Smooth muscle cell (in vitro differentiated cells): ENCODE data around the gene MCEMP1. TPM values are rescaled to one million over a fixed set of nuclear protein-coding genes. Genes with fewer than 3 reads are reported as not detected.

Experiments used
- DNase-seq: peaks from one replicate; lab custom pipeline; 2025; ENCODE audit not compliant: unreplicated experiment; lab: John Stamatoyannopoulos, UW
- H2AFZ ChIP-seq: fragments of 200-600 bp; sonication (generic); 2 replicates; pipeline ENCODE4 v1.6.0; 2016; ENCODE audit warnings: antibody characterized with exemption, low read depth, mild to moderate bottlenecking
- H3F3A ChIP-seq: fragments of 200-600 bp; sonication (generic); 2 replicates; pipeline ENCODE4 v1.6.0; 2017; ENCODE audit warnings: antibody characterized with exemption, low read depth
- H3K27ac ChIP-seq: fragments of 200-600 bp; sonication (generic); 2 replicates; pipeline ENCODE4 v1.5.1; 2016; ENCODE audit warnings: low read depth, mild to moderate bottlenecking
- H3K27me3 ChIP-seq: fragments of 200-600 bp; sonication (generic); 2 replicates; pipeline ENCODE4 v1.6.1; 2016; ENCODE audit warnings: low read depth, mild to moderate bottlenecking
- H3K36me3 ChIP-seq: fragments of 200-600 bp; sonication (generic); 2 replicates; pipeline ENCODE4 v1.5.1; 2016; ENCODE audit warnings: low read depth
- H3K4me1 ChIP-seq: fragments of 200-600 bp; sonication (generic); 2 replicates; pipeline ENCODE4 v1.5.1; 2016; ENCODE audit warnings: low read depth
- H3K4me2 ChIP-seq: fragments of 200-600 bp; sonication (generic); 2 replicates; pipeline ENCODE4 v1.6.0; 2016; ENCODE audit warnings: mild to moderate bottlenecking
- H3K4me3 ChIP-seq: fragments of 200-600 bp; sonication (generic); 2 replicates; pipeline ENCODE4 v1.5.1; 2016; ENCODE audit warnings: mild to moderate bottlenecking
- H3K79me2 ChIP-seq: fragments of 200-600 bp; sonication (generic); 2 replicates; pipeline ENCODE4 v1.6.0; 2016; ENCODE audit warnings: low read depth, mild to moderate bottlenecking
- H3K9ac ChIP-seq: fragments of 200-600 bp; sonication (generic); 2 replicates; pipeline ENCODE4 v1.6.0; 2016; ENCODE audit warnings: low read depth
- H3K9me3 ChIP-seq: fragments of 200-600 bp; sonication (generic); replicated peaks from 2 replicates; pipeline ENCODE4 v1.5.1; 2016; ENCODE audit warnings: low read depth
- H4K20me1 ChIP-seq: fragments of 200-600 bp; sonication (generic); 2 replicates; pipeline ENCODE4 v1.6.0; 2016; ENCODE audit warnings: low read depth
- CTCF ChIP-seq: fragments of 200-600 bp; sonication (generic); IDR thresholded peaks from 2 replicates; pipeline ENCODE4 v1.5.1; 2017; ENCODE audit warnings: borderline replicate concordance, mild to moderate bottlenecking, antibody characterized with exemption; ENCODE audit not compliant: insufficient read depth, poor library complexity, severe bottlenecking
- WGBS: methylation state at CpG from one replicate; pipeline ENCODE4 v1.1.7; 2016; ENCODE audit warnings: low lambda C conversion rate; 5-methylcytosine and 5-hydroxymethylcytosine counted together
- polyA plus RNA-seq: library from polyadenylated mRNA; unstranded; fragments of >200 nt; fragmentation: Nextera tagmentation; extraction: Ambion mirVana; gene quantifications from 2 replicates; pipeline ENCODE4 v1.2.1, GENCODE V29; 2016
- total RNA-seq: library from RNA; depleted of rRNA; stranded (reverse); fragments of >200 nt; gene quantifications from 2 replicates; pipeline ENCODE4 v1.2.3, GENCODE V29; 2014

The MCEMP1 gene
- total RNA-seq, result not detected in 2 replicates
- not detected in 2 replicates for polyA plus RNA-seq

DNA sequence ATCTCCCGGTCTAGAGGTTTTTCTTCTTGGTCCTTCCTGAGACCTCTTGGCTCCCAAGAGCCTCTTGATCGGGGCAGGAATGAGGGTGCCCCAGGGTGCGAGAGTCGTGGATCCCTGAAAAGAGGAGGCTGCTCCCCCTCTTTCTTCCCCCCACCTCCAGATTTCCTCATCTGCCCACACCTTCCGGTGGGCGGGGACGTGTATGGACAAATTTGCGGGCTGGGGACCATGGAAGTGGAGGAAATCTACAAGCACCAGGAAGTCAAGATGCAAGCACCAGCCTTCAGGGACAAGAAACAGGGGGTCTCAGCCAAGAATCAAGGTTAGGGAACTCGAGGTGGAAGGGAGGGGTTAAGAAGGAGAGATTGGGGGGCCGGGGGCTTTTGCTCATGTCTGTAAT lies at the start of gene MCEMP1:
Gene MCEMP1 (plus strand): TSS at position 237 of the 400 bp plus-strand sequence. CDS start 31 bp downstream, at position 268.
- TF ChIP-seq CTCF, result no peak
- H3K36me3 ChIP-seq, result no peaks in the 10 kb centered on the region
- 78% methylated on average over 10 of the region's 10 CpGs for WGBS
- H3F3A ChIP-seq, result no peaks in the 10 kb centered on the region
- no peaks in the 10 kb centered on the region for H3K4me1 ChIP-seq
- peaks cover 5% of the 10 kb centered on the region for H3K79me2 ChIP-seq
- H3K4me3 ChIP-seq, result no peak within 1 kb of the TSS
- H3K27ac ChIP-seq, result no peak within 1 kb of the TSS
- H3K9me3 ChIP-seq, result no peaks in the 10 kb centered on the region
- H2AFZ ChIP-seq, result no peak within 1 kb of the TSS
- peaks cover 1% of the 10 kb centered on the region for H4K20me1 ChIP-seq
- no peak within 1 kb of the TSS for H3K4me2 ChIP-seq
- DNase-seq, result no peak
- peaks cover 24% of the 10 kb centered on the region for H3K27me3 ChIP-seq
- H3K9ac ChIP-seq, result no peak within 1 kb of the TSS

DNA sequence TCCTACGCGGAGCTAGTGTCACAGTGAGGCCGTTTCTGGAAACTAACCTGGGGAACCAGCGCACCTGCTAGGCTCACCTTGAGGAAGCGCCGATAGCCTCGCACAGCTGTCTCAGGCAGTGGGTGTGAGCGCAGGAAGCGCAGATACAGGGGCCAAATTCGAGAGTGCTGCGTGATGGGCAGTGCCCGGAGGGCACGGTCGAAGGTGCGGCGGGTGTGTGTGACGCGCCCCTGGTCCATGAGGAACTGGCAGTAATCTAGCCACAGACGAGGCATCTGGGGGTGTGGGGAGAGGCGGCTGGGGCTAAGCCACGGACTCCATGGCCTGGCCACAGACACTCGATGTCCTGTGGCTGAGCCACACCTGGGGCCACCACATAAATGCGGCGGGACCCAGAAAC lies 49.7 kb upstream of the MCEMP1 start:
- TF ChIP-seq CTCF, result no peak
- H3K79me2 ChIP-seq, result peaks cover 45% of the 10 kb centered on the region
- no peak for DNase-seq
- no peak overlapping the region for H3K27ac ChIP-seq
- no peaks in the 10 kb centered on the region for H3K9me3 ChIP-seq
- no peaks in the 10 kb centered on the region for H4K20me1 ChIP-seq
- H3K36me3 ChIP-seq, result no peaks in the 10 kb centered on the region
- no peak overlapping the region for H3K9ac ChIP-seq
- H3K4me3 ChIP-seq, result no peak overlapping the region
- H3F3A ChIP-seq, result no peaks in the 10 kb centered on the region
- peaks cover 17% of the 10 kb centered on the region for H3K4me1 ChIP-seq
- H3K27me3 ChIP-seq, result no peaks in the 10 kb centered on the region
- no peak overlapping the region for H3K4me2 ChIP-seq
- H2AFZ ChIP-seq, result no peak overlapping the region
- 93% methylated on average over 18 of the region's 24 CpGs for WGBS

DNA sequence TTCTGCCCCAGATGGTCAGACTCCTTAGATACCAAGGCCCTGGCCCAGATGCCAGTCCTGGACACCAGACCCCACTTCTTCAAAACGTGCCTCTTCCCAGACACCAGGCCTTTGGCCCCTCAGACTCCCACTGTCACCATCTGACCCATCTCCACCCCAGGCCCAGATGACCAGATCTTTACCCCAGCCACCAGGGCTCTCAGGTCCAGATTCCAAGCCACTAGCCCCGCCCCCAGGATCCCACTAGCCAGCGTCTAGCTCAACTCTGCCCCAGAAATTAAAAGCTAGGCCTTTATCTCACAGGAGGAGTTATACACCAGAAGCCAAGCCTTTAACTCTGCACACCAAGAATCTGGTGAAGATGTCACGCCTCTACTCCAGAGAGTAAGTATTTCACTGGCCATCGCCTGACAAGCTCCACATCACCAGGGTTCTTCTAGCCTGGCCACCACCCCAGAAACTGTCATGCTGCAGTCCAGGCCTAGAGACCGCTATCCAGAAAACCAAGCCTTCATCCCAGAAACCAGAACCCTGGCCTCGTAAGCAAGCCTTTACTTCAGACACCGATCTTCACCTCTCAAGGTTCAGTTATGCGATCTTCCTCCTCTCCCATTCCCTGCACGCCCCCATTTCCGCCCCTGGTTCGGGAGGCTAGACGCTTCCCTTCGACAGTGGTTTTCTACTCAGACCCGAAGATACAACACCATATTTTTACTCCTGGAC lies 48.1 kb upstream of the MCEMP1 start:
- DNase-seq, result no peak
- H3K79me2 ChIP-seq, result peaks cover 45% of the 10 kb centered on the region

More for the DNA sequence above, 48.1 kb upstream of the MCEMP1 start:
- Histone ChIP-seq H2AFZ (peak overlapping the region; percentile 60), H3K4me2 (peak overlapping the region; percentile 94), H3F3A (no peaks in the 10 kb centered on the region), H3K9ac (peak overlapping the region; percentile 92), H3K27me3 (no peaks in the 10 kb centered on the region), H3K27ac (peak overlapping the region; percentile 50), H3K4me1 (peaks cover 17% of the 10 kb centered on the region), H4K20me1 (no peaks in the 10 kb centered on the region), H3K36me3 (no peaks in the 10 kb centered on the region), H3K9me3 (no peaks in the 10 kb centered on the region), H3K4me3 (peak overlapping the region; percentile 83)
- no peak for TF ChIP-seq CTCF
- 14% methylated on average over 15 of the region's 15 CpGs for WGBS
